ENCODE results near the gene POC1A. TPM values are rescaled to one million over a fixed set of nuclear protein-coding genes. Genes with fewer than 3 reads are reported as not detected.
A peak's percentile ranks its signal among the peaks of the same experiment; 100 is the strongest.

The POC1A gene
- 1 to 10 TPM in 3 of 4 donors, not detected in 1; 1.1 to 4.8 (median 4.7) TPM for total RNA-seq

DNA sequence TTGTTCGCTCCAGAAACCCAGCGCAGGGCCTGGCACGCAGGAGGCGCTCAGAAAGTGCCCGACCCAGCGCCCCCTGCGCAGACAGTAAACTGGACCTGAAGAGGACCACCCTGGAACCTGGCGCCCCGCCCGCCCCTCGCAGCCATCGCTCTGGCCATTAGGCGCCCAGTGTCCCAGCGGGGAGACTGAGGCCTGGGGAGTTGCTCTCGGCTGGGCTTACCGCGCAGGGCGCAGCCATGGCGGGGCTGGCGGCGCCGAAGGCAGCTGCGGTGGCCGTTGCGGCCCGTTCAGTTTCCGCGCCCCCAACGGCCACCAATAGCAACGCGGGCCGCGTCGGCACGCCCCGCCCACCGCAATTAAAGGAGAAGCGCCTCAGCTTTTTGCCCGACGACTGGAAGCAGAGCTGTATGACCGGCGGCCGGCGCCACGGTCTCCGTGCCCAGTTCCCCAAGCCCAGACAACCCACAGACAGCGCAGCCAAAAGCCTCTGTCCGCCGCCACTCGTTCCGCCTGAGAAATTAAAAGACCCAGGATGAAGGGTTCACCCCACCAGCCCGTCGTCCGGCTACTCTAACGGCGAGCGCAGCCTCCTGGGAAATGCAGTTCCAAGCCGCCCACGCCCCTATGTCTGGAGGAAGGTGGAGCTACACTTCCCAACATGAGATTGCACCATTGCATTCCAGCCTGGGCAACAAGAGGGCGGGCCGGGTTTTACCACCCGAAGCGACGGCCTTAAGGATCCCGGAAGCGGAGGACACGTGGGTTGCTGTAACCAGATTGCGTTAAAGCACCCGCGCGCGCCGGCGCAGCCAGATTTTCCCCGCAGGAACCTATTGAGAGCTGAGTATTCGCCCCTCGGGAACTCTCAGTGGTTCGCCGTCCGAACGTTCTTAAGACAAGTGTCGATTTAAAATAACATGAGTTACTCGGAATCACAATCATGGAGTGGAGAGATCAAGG lies at the start of gene POC1A:
Gene POC1A, minus strand, starts transcription at position 289 of the 960 bp plus-strand sequence. Its CDS starts 51 bp downstream, at position 238.
- Histone ChIP-seq H3K4me3 (peak within 1 kb of the TSS; percentile 46 to 69), H3K36me3 (no peaks in the 10 kb centered on the region), H3K27me3 (no peaks in the 10 kb centered on the region), H3K27ac (peak within 1 kb of the TSS; percentile 74 to 90), H3K9me3 (no peaks in the 10 kb centered on the region), H3K4me1 (peaks cover 0 to 6% of the 10 kb centered on the region in 2 donors)
- peak; percentile 95 to 98 for DNase-seq
- intact Hi-C loops (cut with DNase I; ENCODE audit: low total_unique reads), result no loop called here
- peak in 1 of 2 donors; percentile 41 for TF ChIP-seq POLR2A (IDR thresholded peaks at IDR 0.05)
- TF ChIP-seq, protein P1, sequence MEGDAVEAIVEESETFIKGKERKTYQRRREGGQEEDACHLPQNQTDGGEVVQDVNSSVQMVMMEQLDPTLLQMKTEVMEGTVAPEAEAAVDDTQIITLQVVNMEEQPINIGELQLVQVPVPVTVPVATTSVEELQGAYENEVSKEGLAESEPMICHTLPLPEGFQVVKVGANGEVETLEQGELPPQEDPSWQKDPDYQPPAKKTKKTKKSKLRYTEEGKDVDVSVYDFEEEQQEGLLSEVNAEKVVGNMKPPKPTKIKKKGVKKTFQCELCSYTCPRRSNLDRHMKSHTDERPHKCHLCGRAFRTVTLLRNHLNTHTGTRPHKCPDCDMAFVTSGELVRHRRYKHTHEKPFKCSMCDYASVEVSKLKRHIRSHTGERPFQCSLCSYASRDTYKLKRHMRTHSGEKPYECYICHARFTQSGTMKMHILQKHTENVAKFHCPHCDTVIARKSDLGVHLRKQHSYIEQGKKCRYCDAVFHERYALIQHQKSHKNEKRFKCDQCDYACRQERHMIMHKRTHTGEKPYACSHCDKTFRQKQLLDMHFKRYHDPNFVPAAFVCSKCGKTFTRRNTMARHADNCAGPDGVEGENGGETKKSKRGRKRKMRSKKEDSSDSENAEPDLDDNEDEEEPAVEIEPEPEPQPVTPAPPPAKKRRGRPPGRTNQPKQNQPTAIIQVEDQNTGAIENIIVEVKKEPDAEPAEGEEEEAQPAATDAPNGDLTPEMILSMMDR (IDR thresholded peaks at IDR 0.05), result peak in 3 of 4 experiments; percentile 7 to 39 (median 26)

DNA sequence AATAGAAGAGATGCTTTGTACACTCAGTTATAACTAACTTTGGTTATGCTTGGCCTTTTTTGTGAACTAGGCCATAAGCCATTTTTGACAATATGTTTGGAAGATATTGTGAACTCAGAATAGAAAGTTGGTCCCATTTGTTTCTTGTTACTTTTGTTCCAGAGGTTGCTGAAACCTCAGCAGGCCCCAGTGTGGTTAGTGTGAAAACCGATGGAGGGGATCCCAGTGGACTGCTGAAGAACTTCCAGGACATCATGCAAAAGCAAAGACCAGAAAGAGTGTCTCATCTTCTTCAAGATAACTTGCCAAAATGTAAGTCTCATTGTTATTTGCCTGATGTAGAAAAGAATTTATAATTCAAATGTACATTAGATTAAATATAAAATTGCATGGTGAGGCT lies 49.5 kb upstream of the POC1A start:
- Histone ChIP-seq H3K36me3 (no peaks in the 10 kb centered on the region), H3K4me3 (no peak overlapping the region), H3K27ac (no peak overlapping the region), H3K9me3 (no peaks in the 10 kb centered on the region), H3K27me3 (no peaks in the 10 kb centered on the region), H3K4me1 (peaks cover 0 to 5% of the 10 kb centered on the region in 2 donors)
- intact Hi-C loops (cut with DNase I; ENCODE audit: low total_unique reads), result no loop called here
- DNase-seq, result no peak
- TF ChIP-seq POLR2A (IDR thresholded peaks at IDR 0.05), result no peak
- TF ChIP-seq, protein P1 (IDR thresholded peaks at IDR 0.05), result no peak

DNA sequence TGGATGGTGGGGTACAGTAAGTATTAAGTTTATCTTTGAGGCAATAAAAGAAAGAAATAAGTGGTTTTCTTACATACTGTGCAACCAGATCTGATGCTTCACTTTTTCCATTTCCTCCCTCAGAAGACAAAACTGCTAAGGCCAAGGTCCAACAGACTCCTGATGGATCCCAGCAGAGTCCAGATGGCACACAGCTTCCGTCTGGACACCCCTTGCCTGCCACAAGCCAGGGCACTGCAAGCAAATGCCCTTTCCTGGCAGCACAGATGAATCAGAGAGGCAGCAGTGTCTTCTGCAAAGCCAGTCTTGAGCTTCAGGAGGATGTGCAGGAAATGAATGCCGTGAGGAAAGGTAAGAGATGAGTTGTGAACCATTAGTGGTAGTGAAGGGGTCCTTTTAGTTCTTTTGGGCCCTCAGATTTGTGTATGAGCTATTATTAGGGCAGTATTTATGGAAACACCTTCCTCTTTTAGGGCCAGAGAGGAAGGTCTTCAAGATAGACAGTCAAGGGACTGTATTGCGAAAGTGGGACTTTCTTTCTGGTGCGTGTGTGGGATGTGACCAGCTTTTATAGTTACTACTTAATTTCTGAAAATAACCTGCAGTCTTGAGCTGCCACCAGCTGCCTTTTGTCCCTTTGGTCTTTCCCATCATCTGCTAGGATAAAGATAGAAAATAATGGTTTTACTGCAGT lies 48.3 kb upstream of the POC1A start:
- no peak overlapping the region for H3K27ac ChIP-seq
- no peak overlapping the region for H3K4me3 ChIP-seq
- intact Hi-C loops (cut with DNase I; ENCODE audit: low total_unique reads), result no loop called here
- no peaks in the 10 kb centered on the region for H3K27me3 ChIP-seq
- TF ChIP-seq, protein P1 (IDR thresholded peaks at IDR 0.05), result no peak
- TF ChIP-seq POLR2A (IDR thresholded peaks at IDR 0.05), result no peak
- DNase-seq, result no peak
- peaks cover 0 to 5% of the 10 kb centered on the region in 2 donors for H3K4me1 ChIP-seq
- no peaks in the 10 kb centered on the region for H3K9me3 ChIP-seq
- no peaks in the 10 kb centered on the region for H3K36me3 ChIP-seq

DNA sequence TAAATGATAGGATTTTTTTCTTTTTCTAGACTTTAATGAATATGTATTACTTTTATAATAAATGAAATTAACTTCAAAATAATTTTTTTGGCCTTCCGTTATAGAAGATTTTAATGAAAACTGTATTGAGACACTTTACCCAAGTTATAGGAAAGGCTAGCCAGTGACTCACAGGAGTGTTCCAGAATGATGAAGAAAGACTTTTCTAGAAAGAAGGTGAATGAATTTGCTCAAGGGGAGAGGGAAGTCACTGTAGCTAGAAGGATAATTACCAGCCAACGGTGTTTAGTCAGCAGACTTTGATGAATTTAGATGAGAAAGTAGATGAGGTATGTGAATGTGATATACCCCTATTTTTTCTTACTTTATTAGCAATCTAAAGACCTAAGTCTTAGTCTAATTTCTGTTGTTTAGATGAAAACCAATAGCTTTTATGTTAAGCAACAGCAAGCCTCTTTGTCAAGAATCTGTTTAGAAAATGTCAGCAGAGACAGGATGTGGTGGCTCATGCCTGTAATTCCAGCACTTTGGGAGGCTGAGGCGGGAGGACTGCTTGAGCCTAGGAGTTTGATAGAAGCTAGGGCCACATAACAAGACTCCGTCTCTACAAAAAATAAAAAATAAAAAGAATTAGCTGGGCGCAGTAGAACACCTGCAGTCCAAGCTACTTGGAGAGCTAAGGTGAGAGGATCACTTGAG lies 46.9 kb upstream of the POC1A start:
- no peaks in the 10 kb centered on the region for H3K9me3 ChIP-seq
- DNase-seq, result no peak
- no peak overlapping the region for H3K27ac ChIP-seq
- H3K4me1 ChIP-seq, result peaks cover 0 to 5% of the 10 kb centered on the region in 2 donors
- no peaks in the 10 kb centered on the region for H3K36me3 ChIP-seq
- intact Hi-C loops (cut with DNase I; ENCODE audit: low total_unique reads), result no loop called here
- TF ChIP-seq, protein P1 (IDR thresholded peaks at IDR 0.05), result no peak
- TF ChIP-seq POLR2A (IDR thresholded peaks at IDR 0.05), result no peak
- H3K4me3 ChIP-seq, result no peak overlapping the region
- no peaks in the 10 kb centered on the region for H3K27me3 ChIP-seq

Data from uterus (tissue), 4 donors.